Upper lobe of left lung (tissue), 6 donors: Measurements from ENCODE around the gene C17orf114.

ENCODE experiments used
- ATAC-seq, 2 donors: fragments of 200-7000 bp; cut with Tn5 transposase; one replicate each; pipeline ENCODE4 v1.9.1; 2022; ENCODE audit warnings: mild to moderate bottlenecking in 2 of 2, moderate library complexity in 2 of 2; ENCODE audit not compliant: low FRiP score in 2 of 2
- DNase-seq, 2 donors: peaks; one replicate each; pipeline ENCODE4 v3.0.0-alpha.2; 2019 to 2020
- H3K27ac ChIP-seq, 4 donors: fragments of 200-600 bp; sonication (generic); one replicate each; pipeline ENCODE4 v1.5.1; 2016 to 2019
- H3K27me3 ChIP-seq, 4 donors: fragments of 200-600 bp; sonication (generic); one replicate each; pipeline ENCODE4 v1.5.1; 2017 to 2019
- H3K36me3 ChIP-seq, 4 donors: fragments of 200-600 bp; sonication (generic); one replicate each; pipeline ENCODE4 v1.5.1; 2016 to 2019
- H3K4me1 ChIP-seq, 4 donors: fragments of 200-600 bp; sonication (generic); one replicate each; pipeline ENCODE4 v1.5.1; 2018 to 2019
- H3K4me3 ChIP-seq, 4 donors: fragments of 200-600 bp; sonication (generic); one replicate each; pipeline ENCODE4 v1.5.1; 2017 to 2019; ENCODE audit warnings: mild to moderate bottlenecking in 2 of 4, moderate library complexity in 1 of 4
- H3K9me3 ChIP-seq, 4 donors: fragments of 200-600 bp; sonication (generic); one replicate each; pipeline ENCODE4 v1.5.1; 2018 to 2019
- EP300 ChIP-seq, 4 donors: sonication (generic); formaldehyde crosslinking; IDR thresholded peaks; one replicate each; pipeline ENCODE4 v1.5.1; 2017; ENCODE audit warnings: antibody characterized with exemption in 4 of 4, control low read depth in 2 of 4
- POLR2A ChIP-seq, 4 donors: fragments of 450-650 bp; IDR thresholded peaks; one replicate each; pipeline ENCODE4 v1.5.1; 2016 to 2017; ENCODE audit warnings: antibody characterized with exemption in 4 of 4, mild to moderate bottlenecking in 2 of 4
- POLR2AphosphoS5 ChIP-seq, 2 donors: sonication (generic); formaldehyde crosslinking; IDR thresholded peaks; one replicate each; pipeline ENCODE4 v1.5.1; 2017; ENCODE audit warnings: antibody characterized with exemption in 2 of 2
- WGBS, 2 donors: methylation state at CpG; one replicate each; pipeline ENCODE4 v1.1.5; 2017 to 2018; 5-methylcytosine and 5-hydroxymethylcytosine counted together
- TF ChIP-seq, protein P1 (sequence below), 6 experiments: fragments of 450-650 bp in 4 of 6; fragments of 200-600 bp in 2 of 6; sonication (generic) in 2 of 6; IDR thresholded peaks; one replicate each; pipeline ENCODE4 v1.5.1; 2016 to 2019; ENCODE audit warnings: antibody characterized with exemption in 6 of 6
- donor health status: DM: no; HTN: no; CAD: no; lungs with moderate emphysema.
- donor health status: DM: no; HTN: yes; CAD: no; lungs with severe emphysema.

The C17orf114 gene

DNA sequence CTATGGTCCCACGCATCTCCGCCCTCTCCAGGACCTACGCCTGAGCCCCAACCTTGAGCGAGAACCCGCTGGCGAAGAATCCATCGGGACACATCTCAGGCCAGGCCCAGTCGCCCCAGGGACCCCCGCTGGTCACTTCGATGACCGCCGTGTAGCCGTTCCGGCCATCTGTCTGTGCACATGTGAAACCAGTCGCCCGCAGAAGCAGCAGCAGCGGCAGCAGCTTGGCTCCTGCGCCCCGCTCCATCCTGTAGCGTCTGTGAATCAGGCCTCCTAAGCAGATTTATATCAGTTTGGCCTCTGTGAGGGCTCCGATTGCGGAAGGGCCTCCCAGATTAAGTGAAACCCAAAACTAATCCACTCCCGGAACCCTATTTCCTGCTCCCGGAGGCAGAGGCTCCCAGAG lies 16.0 kb downstream of the C17orf114 start, which contains the start of gene VMO1:
Gene VMO1 (minus strand): TSS at position 259 of the 406 bp plus-strand sequence. CDS start 12 bp downstream, at position 247.
- peak in 1 of 2 donors; percentile 76 for DNase-seq
- Histone ChIP-seq H3K27ac (peak within 1 kb of the TSS in 2 of 4 donors; percentile 5 to 36), H3K9me3 (no peaks in the 10 kb centered on the region), H3K27me3 (peaks cover 0 to 12% (median 2%) of the 10 kb centered on the region in 4 donors), H3K4me1 (peaks cover 33 to 47% (median 39%) of the 10 kb centered on the region in 4 donors), H3K4me3 (peak within 1 kb of the TSS in 3 of 4 donors; percentile 22 to 28 (median 25)), H3K36me3 (no peaks in the 10 kb centered on the region)
- no peak for ATAC-seq
- WGBS, 2 donors = 0 to 10% methylated on average over 1 to 24 of the region's 24 CpGs
- TF ChIP-seq POLR2AphosphoS5 (IDR thresholded peaks at IDR 0.05) (no peak), POLR2A (IDR thresholded peaks at IDR 0.05) (no peak), EP300 (IDR thresholded peaks at IDR 0.05) (no peak)
- TF ChIP-seq, protein P1, sequence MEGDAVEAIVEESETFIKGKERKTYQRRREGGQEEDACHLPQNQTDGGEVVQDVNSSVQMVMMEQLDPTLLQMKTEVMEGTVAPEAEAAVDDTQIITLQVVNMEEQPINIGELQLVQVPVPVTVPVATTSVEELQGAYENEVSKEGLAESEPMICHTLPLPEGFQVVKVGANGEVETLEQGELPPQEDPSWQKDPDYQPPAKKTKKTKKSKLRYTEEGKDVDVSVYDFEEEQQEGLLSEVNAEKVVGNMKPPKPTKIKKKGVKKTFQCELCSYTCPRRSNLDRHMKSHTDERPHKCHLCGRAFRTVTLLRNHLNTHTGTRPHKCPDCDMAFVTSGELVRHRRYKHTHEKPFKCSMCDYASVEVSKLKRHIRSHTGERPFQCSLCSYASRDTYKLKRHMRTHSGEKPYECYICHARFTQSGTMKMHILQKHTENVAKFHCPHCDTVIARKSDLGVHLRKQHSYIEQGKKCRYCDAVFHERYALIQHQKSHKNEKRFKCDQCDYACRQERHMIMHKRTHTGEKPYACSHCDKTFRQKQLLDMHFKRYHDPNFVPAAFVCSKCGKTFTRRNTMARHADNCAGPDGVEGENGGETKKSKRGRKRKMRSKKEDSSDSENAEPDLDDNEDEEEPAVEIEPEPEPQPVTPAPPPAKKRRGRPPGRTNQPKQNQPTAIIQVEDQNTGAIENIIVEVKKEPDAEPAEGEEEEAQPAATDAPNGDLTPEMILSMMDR (IDR thresholded peaks at IDR 0.05) = no peak

DNA sequence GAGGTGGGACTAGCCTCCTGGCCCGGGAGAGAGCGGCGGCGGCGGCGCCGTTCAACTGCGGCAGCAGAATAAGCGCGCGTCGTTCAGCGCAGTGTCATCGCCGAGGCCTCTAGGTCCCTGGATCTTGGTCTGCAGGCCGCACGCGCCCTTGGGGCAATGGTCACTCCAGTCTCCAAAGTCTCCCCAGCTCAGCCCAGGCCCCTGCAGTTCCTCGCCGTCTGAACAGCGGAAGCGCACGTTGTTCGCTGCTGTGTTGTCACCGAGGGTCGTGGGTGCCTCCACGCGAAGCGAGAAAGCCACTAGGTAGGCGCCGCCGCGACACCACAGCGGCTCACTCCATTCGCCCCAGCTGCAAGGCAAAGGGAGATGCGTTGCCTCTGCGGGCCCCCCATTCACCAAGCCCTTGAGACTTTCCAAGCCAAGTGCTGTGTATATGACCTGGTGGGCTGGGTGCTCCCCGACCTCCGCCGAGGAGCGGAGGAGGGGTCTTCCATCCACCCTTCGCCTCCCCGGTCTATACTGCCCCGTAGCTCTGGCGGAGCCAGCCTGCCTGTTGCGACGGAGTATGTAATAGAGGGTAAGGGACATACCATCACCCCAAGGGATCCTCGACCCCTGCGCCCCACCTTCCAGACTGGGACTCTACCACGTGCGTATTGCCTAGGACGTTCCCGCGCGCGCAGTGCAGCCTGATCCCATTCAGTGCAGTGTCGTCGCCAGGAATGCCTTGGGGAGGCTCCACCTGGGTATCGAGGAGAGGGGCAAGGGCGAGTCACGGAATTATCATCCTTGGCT lies 16.6 kb downstream of the C17orf114 start:
- DNase-seq (peak in 1 of 2 donors; percentile 86), ATAC-seq (no peak)
- Histone ChIP-seq H3K4me1 (peaks cover 33 to 44% (median 39%) of the 10 kb centered on the region in 4 donors), H3K4me3 (peak overlapping the region in 2 of 4 donors; percentile 22 to 28), H3K36me3 (no peaks in the 10 kb centered on the region), H3K27ac (peak overlapping the region in 1 of 4 donors; percentile 5), H3K9me3 (no peaks in the 10 kb centered on the region), H3K27me3 (peaks cover 0 to 12% (median 2%) of the 10 kb centered on the region in 4 donors)
- TF ChIP-seq EP300 (IDR thresholded peaks at IDR 0.05) = no peak
- TF ChIP-seq, protein P1 (IDR thresholded peaks at IDR 0.05) = no peak
- no peak for TF ChIP-seq POLR2AphosphoS5 (IDR thresholded peaks at IDR 0.05)
- TF ChIP-seq POLR2A (IDR thresholded peaks at IDR 0.05) = no peak
- 12 to 20% methylated on average over 51 to 56 of the region's 61 CpGs for WGBS, 2 donors

DNA sequence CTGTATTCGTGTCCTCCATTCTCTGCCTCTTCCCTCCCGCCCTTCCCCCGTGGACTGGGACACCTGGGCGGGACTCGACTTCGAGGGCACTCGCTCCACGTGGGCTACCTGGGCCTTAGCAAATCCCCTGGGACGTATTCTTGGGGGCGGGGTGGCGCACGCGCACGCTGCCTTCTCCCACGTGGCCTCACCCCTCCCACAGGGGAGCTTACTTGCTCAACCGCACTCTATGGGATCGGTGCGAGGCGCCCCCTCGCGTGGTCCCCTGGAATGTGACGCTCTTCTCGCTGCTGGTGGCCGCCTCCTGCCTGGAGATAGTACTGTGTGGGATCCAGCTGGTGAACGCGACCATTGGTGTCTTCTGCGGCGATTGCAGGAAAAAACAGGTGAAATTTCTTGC lies 19.5 kb downstream of the C17orf114 start:
- Histone ChIP-seq H3K36me3 (no peaks in the 10 kb centered on the region), H3K4me1 (peaks cover 21 to 27% (median 26%) of the 10 kb centered on the region in 4 donors), H3K27me3 (peaks cover 0 to 12% (median 2%) of the 10 kb centered on the region in 4 donors), H3K9me3 (no peaks in the 10 kb centered on the region), H3K27ac (no peak overlapping the region), H3K4me3 (no peak overlapping the region)
- TF ChIP-seq, protein P1 (IDR thresholded peaks at IDR 0.05) = peak in 3 of 6 experiments; percentile 14 to 26 (median 23)
- no peak for TF ChIP-seq POLR2AphosphoS5 (IDR thresholded peaks at IDR 0.05)
- DNase-seq (peak; percentile 35 to 88), ATAC-seq (peak in 1 of 2 donors; percentile 13)
- 37 to 42% methylated on average over 15 to 27 of the region's 28 CpGs for WGBS, 2 donors

DNA sequence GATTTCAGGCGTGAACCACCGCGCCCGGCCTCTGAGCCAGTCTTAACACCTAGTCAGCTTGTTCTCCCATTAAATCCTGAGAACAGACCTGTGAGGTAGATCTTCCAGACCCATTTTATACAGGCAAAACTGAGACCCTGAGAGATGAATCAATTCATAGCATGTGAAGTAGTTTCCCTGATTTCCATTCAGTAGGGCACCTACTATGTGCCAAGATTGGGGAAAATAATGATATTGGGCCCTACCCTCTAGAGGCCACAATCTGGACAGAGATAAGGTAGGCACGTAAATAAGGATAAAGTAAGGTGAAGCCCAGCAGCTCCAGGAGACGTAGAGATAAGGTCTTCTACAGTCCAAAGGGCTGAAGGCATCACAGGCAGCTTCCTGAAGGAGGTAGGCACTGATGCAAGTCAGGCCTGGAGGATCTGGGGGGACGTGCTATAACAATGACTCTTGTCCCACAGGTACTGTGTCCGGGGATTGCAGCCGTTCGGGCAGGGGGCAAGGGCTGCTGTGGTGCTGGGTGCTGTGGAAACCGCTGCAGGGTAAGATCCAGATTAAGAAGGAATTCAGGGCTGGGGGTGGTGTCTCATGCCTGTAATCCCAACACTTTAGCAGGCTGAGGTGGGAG lies 21.7 kb downstream of the C17orf114 start:
- Histone ChIP-seq H3K9me3 (no peaks in the 10 kb centered on the region), H3K27ac (no peak overlapping the region), H3K4me3 (no peak overlapping the region), H3K36me3 (no peaks in the 10 kb centered on the region), H3K27me3 (peaks cover 0 to 10% (median 2%) of the 10 kb centered on the region in 4 donors), H3K4me1 (peaks cover 4 to 5% (median 5%) of the 10 kb centered on the region in 4 donors)
- TF ChIP-seq POLR2AphosphoS5 (IDR thresholded peaks at IDR 0.05) = no peak
- no peak for TF ChIP-seq POLR2A (IDR thresholded peaks at IDR 0.05)
- TF ChIP-seq, protein P1 (IDR thresholded peaks at IDR 0.05) = no peak
- no peak for TF ChIP-seq EP300 (IDR thresholded peaks at IDR 0.05)
- ATAC-seq = no peak
- 84 to 91% methylated on average over 9 to 11 of the region's 11 CpGs for WGBS, 2 donors
- DNase-seq = no peak
